GM23248 (cell line): ENCODE measurements around the gene GLT1D1.

Source experiments
- EZH2 ChIP-seq: fragments of 200-600 bp; sonication (generic); IDR thresholded peaks from 2 replicates; pipeline ENCODE4 v1.6.1; 2018; ENCODE audit warnings: antibody characterized with exemption, mild to moderate bottlenecking; ENCODE audit not compliant: insufficient read depth, poor library complexity, severe bottlenecking
- EZH2phosphoT487 ChIP-seq: fragments of 200-600 bp; sonication (generic); IDR thresholded peaks from 2 replicates; pipeline ENCODE4 v1.6.1; 2018; ENCODE audit warnings: antibody characterized with exemption, moderate library complexity, mild to moderate bottlenecking, low read depth; ENCODE audit not compliant: insufficient read depth

DNA sequence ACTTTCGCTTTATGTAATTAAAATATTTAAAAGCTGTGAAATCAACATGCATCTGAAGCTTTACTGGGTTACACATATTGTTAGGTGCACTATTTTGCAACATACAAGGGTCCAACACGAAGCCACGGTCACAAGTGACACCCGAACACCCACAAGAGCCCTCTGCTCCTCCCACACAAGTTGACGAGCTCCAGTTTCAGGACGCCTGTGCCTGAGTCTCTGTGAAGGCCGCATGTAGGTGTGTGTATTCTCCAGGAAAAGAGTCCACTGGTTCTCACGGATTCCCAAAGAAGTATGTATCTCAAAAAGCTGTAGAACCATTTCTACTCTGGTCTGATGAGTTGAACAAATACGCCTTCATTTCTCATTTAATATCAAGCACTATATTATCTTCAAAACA is 41.5 kb upstream of the GLT1D1 start:
- TF ChIP-seq EZH2 (no peak), EZH2phosphoT487 (no peak)
